CD14-positive monocyte (primary cell): Measurements from ENCODE around the gene PROB1. TPM values are rescaled to one million over a fixed set of nuclear protein-coding genes. Genes with fewer than 3 reads are reported as not detected.

Source experiments
- DNase-seq, 3 donors: peaks; one replicate each; pipeline ENCODE4 v3.0.0-alpha.2; 2011 to 2022
- H2AFZ ChIP-seq: 2 replicates; pipeline ENCODE4 v1.6.0; 2012; ENCODE audit warnings: mild to moderate bottlenecking, low read depth, low read length, inconsistent platforms; ENCODE audit not compliant: insufficient read depth, poor library complexity, severe bottlenecking
- H3K27ac ChIP-seq, 2 donors: 1 replicate in 1 of 2; 2 replicates in 1 of 2; pipeline ENCODE4 v1.5.1; 2012 to 2013; ENCODE audit warnings: low read length in 2 of 2, control low read depth in 1 of 2, inconsistent platforms in 1 of 2, low read depth in 1 of 2, mild to moderate bottlenecking in 1 of 2
- H3K27me3 ChIP-seq, 2 donors: one replicate each; pipeline versions ENCODE4 v1.6.0 to v1.6.1; 2011 to 2013; ENCODE audit warnings: low read length in 2 of 2; ENCODE audit not compliant: control insufficient read depth in 2 of 2, insufficient read depth in 2 of 2
- H3K36me3 ChIP-seq, 2 donors: replicated peaks in 1 of 2; 1 replicate in 1 of 2; 2 replicates in 1 of 2; pipeline versions ENCODE4 v1.5.1 to v1.6.1; 2012 to 2013; ENCODE audit warnings: low read length in 2 of 2, control low read depth in 1 of 2, inconsistent platforms in 1 of 2, mild to moderate bottlenecking in 1 of 2; ENCODE audit not compliant: insufficient read depth in 2 of 2, control insufficient read depth in 1 of 2
- H3K4me1 ChIP-seq, 2 donors: 1 replicate in 1 of 2; 2 replicates in 1 of 2; pipeline versions ENCODE4 v1.5.1 to v1.6.1; 2012 to 2013; ENCODE audit warnings: low read length in 2 of 2, control low read depth in 1 of 2, inconsistent platforms in 1 of 2, mild to moderate bottlenecking in 1 of 2, moderate library complexity in 1 of 2; ENCODE audit not compliant: insufficient read depth in 2 of 2, control insufficient read depth in 1 of 2
- H3K4me2 ChIP-seq: replicated peaks from 2 replicates; pipeline ENCODE3; 2012; ENCODE audit warnings: low read length, moderate library complexity, mild to moderate bottlenecking; ENCODE audit not compliant: poor library complexity, severe bottlenecking; ENCODE audit errors: extremely low read depth
- H3K4me3 ChIP-seq, 3 experiments: fragments of 200-600 bp in 1 of 3; sonication (generic) in 1 of 3; replicated peaks in 1 of 3; 1 replicate in 2 of 3; 2 replicates in 1 of 3; pipeline ENCODE4 v1.5.1; 2011 to 2013; ENCODE audit warnings: low read length in 3 of 3, mild to moderate bottlenecking in 3 of 3, control low read depth in 2 of 3, low read depth in 2 of 3, inconsistent platforms in 1 of 3, moderate library complexity in 1 of 3
- H3K79me2 ChIP-seq: 2 replicates; pipeline ENCODE4 v1.6.0; 2012; ENCODE audit warnings: mild to moderate bottlenecking, control low read depth, inconsistent platforms, low read length, moderate library complexity; ENCODE audit not compliant: insufficient read depth
- H3K9ac ChIP-seq: 2 replicates; pipeline ENCODE4 v1.6.0; 2017; ENCODE audit warnings: low read length, mild to moderate bottlenecking; ENCODE audit not compliant: insufficient read depth, poor library complexity, severe bottlenecking
- H3K9me3 ChIP-seq, 2 donors: replicated peaks in 1 of 2; 1 replicate in 1 of 2; 2 replicates in 1 of 2; pipeline versions ENCODE4 v1.5.1 to v1.6.1; 2012 to 2013; ENCODE audit warnings: low read length in 2 of 2, control low read depth in 1 of 2; ENCODE audit not compliant: control insufficient read depth in 1 of 2, insufficient read depth in 1 of 2
- H4K20me1 ChIP-seq: 2 replicates; pipeline ENCODE4 v1.6.0; 2012; ENCODE audit warnings: mild to moderate bottlenecking, low read length, control low read depth, moderate library complexity; ENCODE audit not compliant: insufficient read depth
- H3K27ac Mint-ChIP-seq, 7 donors: one replicate each; pipeline ENCODE4 v1.8.0; 2020; ENCODE audit warnings: mild to moderate bottlenecking in 7 of 7, mixed read lengths in 7 of 7, moderate library complexity in 6 of 7, inconsistent platforms in 2 of 7
- H3K27me3 Mint-ChIP-seq, 3 donors: one replicate each; pipeline ENCODE4 v1.8.0; 2021 to 2022; ENCODE audit warnings: low read depth in 3 of 3, mild to moderate bottlenecking in 3 of 3, mixed read lengths in 3 of 3, moderate library complexity in 3 of 3, inconsistent platforms in 1 of 3
- H3K36me3 Mint-ChIP-seq, 2 donors: one replicate each; pipeline ENCODE4 v1.8.0; 2020; ENCODE audit warnings: mixed read lengths in 2 of 2, inconsistent platforms in 1 of 2, mild to moderate bottlenecking in 1 of 2
- H3K4me1 Mint-ChIP-seq: one replicate; pipeline ENCODE4 v1.8.0; 2020; ENCODE audit warnings: mild to moderate bottlenecking, mixed read lengths
- H3K4me3 Mint-ChIP-seq, 2 donors: one replicate each; pipeline ENCODE4 v1.8.0; 2020; ENCODE audit warnings: mild to moderate bottlenecking in 2 of 2, mixed read lengths in 2 of 2, moderate library complexity in 1 of 2
- H3K9me3 Mint-ChIP-seq, 7 donors: one replicate each; pipeline ENCODE4 v1.8.0; 2020 to 2022; ENCODE audit warnings: mixed read lengths in 7 of 7, mild to moderate bottlenecking in 6 of 7, moderate library complexity in 6 of 7, inconsistent platforms in 2 of 7
- CTCF ChIP-seq: fragments of 200-600 bp; IDR thresholded peaks from one replicate; pipeline ENCODE4 v1.8.0; 2022; ENCODE audit warnings: antibody characterized with exemption, mild to moderate bottlenecking
- WGBS: methylation state at CpG from one replicate; pipeline ENCODE4 v1.1.5; 2013; ENCODE audit warnings: missing lambda C conversion rate; ENCODE audit not compliant: insufficient coverage; 5-methylcytosine and 5-hydroxymethylcytosine counted together
- intact Hi-C, 2 donors: fragments of 100-400 bp; cut with micrococcal nuclease; formaldehyde crosslinking; loops; one replicate each; pipeline versions ENCODE4 v1.15.0 to v1.15.1; 2023
- polyA plus RNA-seq, 3 donors: library from polyadenylated mRNA; depleted of rRNA in 1 of 3; unstranded in 2 of 3; stranded (reverse) in 1 of 3; fragments of 300-500 nt in 2 of 3; fragments of >200 nt in 1 of 3; fragmentation: Illumina TruSeq in 2 of 3; gene quantifications; 1 replicate in 2 of 3; 2 replicates in 1 of 3; pipeline ENCODE4 v1.2.3, GENCODE V29; 2012 to 2021

PROB1 gene
- polyA plus RNA-seq, 3 donors, result 0.05 to 0.11 TPM; not detected in 1

GRCh38 chr5:139408191-139408590, 13.3 kb upstream of the PROB1 start:
- no peak for DNase-seq
- no peaks in the 10 kb centered on the region for H3K27me3 ChIP-seq
- Mint-ChIP-seq H3K4me3 (no peak overlapping the region), H3K9me3 (peaks cover 0 to 1% (median 0%) of the 10 kb centered on the region in 7 donors), H3K4me1 (peaks cover 17% of the 10 kb centered on the region), H3K27me3 (peaks cover 0 to 2% (median 0%) of the 10 kb centered on the region in 3 donors), H3K36me3 (no peaks in the 10 kb centered on the region), H3K27ac (no peak overlapping the region)
- no peaks in the 10 kb centered on the region for H3K9me3 ChIP-seq
- H3K27ac ChIP-seq, result no peak overlapping the region
- H3K4me3 ChIP-seq, result no peak overlapping the region
- H3K36me3 ChIP-seq, result no peaks in the 10 kb centered on the region
- no peaks in the 10 kb centered on the region for H3K79me2 ChIP-seq
- H3K9ac ChIP-seq, result no peak overlapping the region
- H3K4me2 ChIP-seq, result no peak overlapping the region
- H2AFZ ChIP-seq, result no peak overlapping the region
- H3K4me1 ChIP-seq, result peaks cover 9 to 11% of the 10 kb centered on the region in 2 donors
- WGBS, result 100% methylated on average over 2 of the region's 7 CpGs
- intact Hi-C loops, result no loop called here
- no peaks in the 10 kb centered on the region for H4K20me1 ChIP-seq
- TF ChIP-seq CTCF, result no peak

- Histone ChIP-seq H3K9ac (no peak overlapping the region), H2AFZ (peak overlapping the region; percentile 13), H3K27me3 (no peaks in the 10 kb centered on the region), H4K20me1 (no peaks in the 10 kb centered on the region), H3K4me2 (no peak overlapping the region), H3K4me1 (peaks cover 12 to 15% of the 10 kb centered on the region in 2 donors), H3K36me3 (no peaks in the 10 kb centered on the region), H3K9me3 (no peaks in the 10 kb centered on the region), H3K4me3 (no peak overlapping the region), H3K79me2 (no peaks in the 10 kb centered on the region), H3K27ac (no peak overlapping the region)
- H3K36me3 Mint-ChIP-seq, result no peaks in the 10 kb centered on the region
- H3K9me3 Mint-ChIP-seq, result peaks cover 0 to 1% (median 0%) of the 10 kb centered on the region in 7 donors
- peaks cover 0 to 2% (median 0%) of the 10 kb centered on the region in 3 donors for H3K27me3 Mint-ChIP-seq
- no peak overlapping the region for H3K4me3 Mint-ChIP-seq
- H3K27ac Mint-ChIP-seq, result peak overlapping the region in 1 of 7 donors; percentile 52
- TF ChIP-seq CTCF, result no peak
- H3K4me1 Mint-ChIP-seq, result peaks cover 23% of the 10 kb centered on the region
- intact Hi-C loops, result no loop called here
- DNase-seq, result no peak
Measured at GRCh38 chr5:139407517-139407916, 12.6 kb upstream of the PROB1 start.
